MM.1S (cell line): ENCODE measurements around the gene MAZ.

ENCODE experiments used
- DNase-seq: peaks from one replicate; pipeline ENCODE4 v3.0.0-alpha.2; 2015
- H2AFZ ChIP-seq: fragments of 300-600 bp; sonication (generic); 2 replicates; pipeline ENCODE4 v1.6.0; 2016; ENCODE audit warnings: antibody characterized with exemption, low read length
- H3F3A ChIP-seq: fragments of 300-600 bp; sonication (generic); 2 replicates; pipeline ENCODE4 v1.6.1; 2016; ENCODE audit warnings: mild to moderate bottlenecking, antibody characterized with exemption, low read length, moderate library complexity, mixed read lengths; ENCODE audit not compliant: insufficient read depth
- H3K27ac ChIP-seq: fragments of 300-600 bp; sonication (generic); 2 replicates; pipeline ENCODE4 v1.5.1; 2016; ENCODE audit warnings: mild to moderate bottlenecking, low read length
- H3K27me3 ChIP-seq: fragments of 300-600 bp; sonication (generic); replicated peaks from 2 replicates; pipeline ENCODE4 v1.6.0; 2016; ENCODE audit warnings: low read length; ENCODE audit not compliant: insufficient read depth
- H3K36me3 ChIP-seq: fragments of 300-600 bp; sonication (generic); replicated peaks from 2 replicates; pipeline ENCODE4 v1.6.1; 2016; ENCODE audit warnings: mild to moderate bottlenecking, low read length, mixed read lengths; ENCODE audit not compliant: insufficient read depth
- H3K4me1 ChIP-seq: fragments of 300-600 bp; sonication (generic); 2 replicates; pipeline ENCODE4 v1.6.1; 2016; ENCODE audit warnings: low read length, mixed read lengths
- H3K4me2 ChIP-seq: fragments of 300-600 bp; sonication (generic); 2 replicates; pipeline ENCODE4 v1.6.0; 2016; ENCODE audit warnings: low read depth, low read length
- H3K4me3 ChIP-seq: fragments of 300-600 bp; sonication (generic); 2 replicates; pipeline ENCODE4 v1.5.1; 2016; ENCODE audit warnings: low read length, mixed read lengths
- H3K79me2 ChIP-seq: fragments of 300-600 bp; sonication (generic); 2 replicates; pipeline ENCODE4 v1.6.1; 2016; ENCODE audit warnings: mixed run types, low read length, mixed read lengths
- H3K9ac ChIP-seq: fragments of 300-600 bp; sonication (generic); 2 replicates; pipeline ENCODE4 v1.6.1; 2016; ENCODE audit warnings: low read length, mixed read lengths
- H3K9me2 ChIP-seq: fragments of 300-600 bp; sonication (generic); replicated peaks from 2 replicates; pipeline ENCODE4 v1.6.1; 2016; ENCODE audit warnings: mild to moderate bottlenecking, low read length, mixed read lengths; ENCODE audit not compliant: insufficient read depth
- H3K9me3 ChIP-seq: fragments of 300-600 bp; sonication (generic); replicated peaks from 2 replicates; pipeline ENCODE4 v1.6.1; 2016; ENCODE audit warnings: mild to moderate bottlenecking, low read length, mixed read lengths; ENCODE audit not compliant: insufficient read depth
- H4K20me1 ChIP-seq: fragments of 300-600 bp; sonication (generic); 2 replicates; pipeline ENCODE4 v1.6.1; 2016; ENCODE audit warnings: mild to moderate bottlenecking, low read length, moderate library complexity, mixed read lengths; ENCODE audit not compliant: insufficient read depth
- CTCF ChIP-seq: fragments of 300-600 bp; sonication (generic); IDR thresholded peaks from 2 replicates; pipeline ENCODE4 v1.5.1; 2016; ENCODE audit warnings: antibody characterized with exemption, low read length, mixed read lengths
- EZH2 ChIP-seq: fragments of 300-600 bp; sonication (generic); optimal IDR thresholded peaks from 2 replicates; pipeline ENCODE3; 2017; ENCODE audit warnings: low read depth, mild to moderate bottlenecking, antibody characterized with exemption, low read length, mixed read lengths
- EZH2phosphoT487 ChIP-seq: fragments of 300-600 bp; sonication (generic); IDR thresholded peaks from 2 replicates; pipeline ENCODE4 v1.6.1; 2018; ENCODE audit warnings: antibody characterized with exemption, low read length

MAZ gene

GRCh38 chr16:29814592-29814991 is 8.3 kb downstream of the MAZ start:
- H2AFZ ChIP-seq: no peak overlapping the region
- H3K9me3 ChIP-seq: no peaks in the 10 kb centered on the region
- H3F3A ChIP-seq: peaks cover 39% of the 10 kb centered on the region
- H3K27me3 ChIP-seq: no peaks in the 10 kb centered on the region
- no peaks in the 10 kb centered on the region for H3K36me3 ChIP-seq
- no peak overlapping the region for H3K27ac ChIP-seq
- H3K4me1 ChIP-seq: peaks cover 35% of the 10 kb centered on the region
- no peaks in the 10 kb centered on the region for H4K20me1 ChIP-seq
- no peak overlapping the region for H3K4me2 ChIP-seq
- peaks cover 42% of the 10 kb centered on the region for H3K79me2 ChIP-seq
- H3K4me3 ChIP-seq: no peak overlapping the region
- TF ChIP-seq EZH2phosphoT487 (no peak), EZH2 (no peak), CTCF (no peak)
- no peak overlapping the region for H3K9ac ChIP-seq
- no peak for DNase-seq
- H3K9me2 ChIP-seq: no peaks in the 10 kb centered on the region

- Histone ChIP-seq H3K4me3 (peak overlapping the region; percentile 88), H3K9ac (peak overlapping the region; percentile 88; the same call in 1 of the 2 replicates), H3K79me2 (peaks cover 38% of the 10 kb centered on the region), H3K4me2 (peak overlapping the region; percentile 74), H3K27me3 (no peaks in the 10 kb centered on the region), H4K20me1 (no peaks in the 10 kb centered on the region), H3K4me1 (peaks cover 34% of the 10 kb centered on the region), H3K9me3 (no peaks in the 10 kb centered on the region), H2AFZ (peak overlapping the region; percentile 53), H3K36me3 (no peaks in the 10 kb centered on the region), H3K9me2 (no peaks in the 10 kb centered on the region), H3K27ac (peak overlapping the region; percentile 87; the same call in 1 of the 2 replicates), H3F3A (peaks cover 39% of the 10 kb centered on the region)
- TF ChIP-seq EZH2phosphoT487 (no peak), EZH2 (no peak), CTCF (no peak)
- no peak for DNase-seq
Observed at GRCh38 chr16:29815032-29815721, 8.8 kb downstream of the MAZ start.

GRCh38 chr16:29815793-29816693 is 9.7 kb downstream of the MAZ start, which contains the start of gene PAGR1:
Gene PAGR1 (plus strand): TSS chr16:29816152. CDS start chr16:29816526, 374 bp downstream.
- H3K9me2 ChIP-seq: no peaks in the 10 kb centered on the region
- no peaks in the 10 kb centered on the region for H3K36me3 ChIP-seq
- no peaks in the 10 kb centered on the region for H3K9me3 ChIP-seq
- H2AFZ ChIP-seq: peak within 1 kb of the TSS; percentile 73
- H3K4me2 ChIP-seq: peak within 1 kb of the TSS; percentile 74
- H3K4me3 ChIP-seq: peak within 1 kb of the TSS; percentile 88
- DNase-seq: peak; percentile 99
- peak within 1 kb of the TSS; percentile 87 for H3K27ac ChIP-seq
- peaks cover 27% of the 10 kb centered on the region for H3K4me1 ChIP-seq
- no peaks in the 10 kb centered on the region for H3K27me3 ChIP-seq
- peak within 1 kb of the TSS; percentile 88 for H3K9ac ChIP-seq
- H3F3A ChIP-seq: peaks cover 39% of the 10 kb centered on the region
- no peaks in the 10 kb centered on the region for H4K20me1 ChIP-seq
- H3K79me2 ChIP-seq: peaks cover 42% of the 10 kb centered on the region
- TF ChIP-seq CTCF (peak; percentile 83), EZH2 (no peak), EZH2phosphoT487 (no peak)
